ENCODE results near the gene RAB34. TPM values are rescaled to one million over a fixed set of nuclear protein-coding genes. Genes with fewer than 3 reads are reported as not detected.

The RAB34 gene
- total RNA-seq, 1 experiment from 2014 or later: 189 TPM

DNA sequence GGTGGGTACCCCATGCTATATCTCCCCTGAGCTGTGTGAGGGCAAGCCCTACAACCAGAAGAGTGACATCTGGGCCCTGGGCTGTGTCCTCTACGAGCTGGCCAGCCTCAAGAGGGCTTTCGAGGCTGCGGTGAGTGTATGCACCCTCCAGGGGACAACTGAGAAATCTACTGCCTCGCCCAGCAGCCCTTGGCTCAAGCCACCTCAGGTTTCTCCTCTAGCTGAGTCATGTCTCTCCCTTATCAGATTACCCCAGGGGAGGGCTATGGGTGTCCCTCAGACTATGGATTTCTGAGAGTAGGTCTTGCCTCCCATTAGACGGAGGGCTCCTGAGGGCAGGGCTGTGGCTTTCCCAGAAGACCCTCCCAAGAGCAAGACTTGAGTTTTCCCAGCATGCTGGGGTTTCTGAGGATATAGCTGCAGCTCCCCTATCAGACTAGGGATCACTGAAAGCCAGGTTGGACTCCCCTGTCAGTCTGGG is 17.6 kb upstream of the RAB34 start:
- no CpG with 5 or more reads among the region's 5 CpGs for WGBS (ENCODE audit: extremely low coverage, insufficient read length, low lambda C conversion rate)
- no peaks in the 10 kb centered on the region for H3K79me2 ChIP-seq (ENCODE audit: insufficient read depth, low read length)
- H3K79me1 ChIP-seq (ENCODE audit: insufficient read depth, low read depth, low read length, poor library complexity, severe bottlenecking): no peaks in the 10 kb centered on the region
- peaks cover 2% of the 10 kb centered on the region for H3K23me2 ChIP-seq (ENCODE audit: insufficient read length, low read depth, low read length, poor library complexity, severe bottlenecking)
- H3K56ac ChIP-seq (ENCODE audit: insufficient read length, low read depth, low read length): no peak overlapping the region
- no peak overlapping the region for H3K4me2 ChIP-seq (ENCODE audit: insufficient read depth, insufficient read length, low read length)
- Mint-ChIP-seq H3K36me3 (ENCODE audit: insufficient read depth in 1 of 3, low read depth in 3 of 3) (peaks cover 21 to 38% (median 22%) of the 10 kb centered on the region in 3 experiments; a peak in 6 of 7 replicates), H3K27me3 (ENCODE audit: low read depth) (no peaks in the 10 kb centered on the region), H3K9me3 (no peaks in the 10 kb centered on the region), H3K4me1 (no peaks in the 10 kb centered on the region), H3K27ac (no peak overlapping the region), H3K4me3 (no peak overlapping the region)
- H4K20me1 ChIP-seq (ENCODE audit: control insufficient read depth, insufficient read depth, insufficient read length): no peaks in the 10 kb centered on the region
- H3K27me3 ChIP-seq (ENCODE audit: insufficient read depth, low read length): no peaks in the 10 kb centered on the region
- no peak overlapping the region for H4K91ac ChIP-seq (ENCODE audit: insufficient read length, low read depth, low read length)
- no peak overlapping the region for H2AFZ ChIP-seq (ENCODE audit: low read length)
- TF ChIP-seq, protein P1, sequence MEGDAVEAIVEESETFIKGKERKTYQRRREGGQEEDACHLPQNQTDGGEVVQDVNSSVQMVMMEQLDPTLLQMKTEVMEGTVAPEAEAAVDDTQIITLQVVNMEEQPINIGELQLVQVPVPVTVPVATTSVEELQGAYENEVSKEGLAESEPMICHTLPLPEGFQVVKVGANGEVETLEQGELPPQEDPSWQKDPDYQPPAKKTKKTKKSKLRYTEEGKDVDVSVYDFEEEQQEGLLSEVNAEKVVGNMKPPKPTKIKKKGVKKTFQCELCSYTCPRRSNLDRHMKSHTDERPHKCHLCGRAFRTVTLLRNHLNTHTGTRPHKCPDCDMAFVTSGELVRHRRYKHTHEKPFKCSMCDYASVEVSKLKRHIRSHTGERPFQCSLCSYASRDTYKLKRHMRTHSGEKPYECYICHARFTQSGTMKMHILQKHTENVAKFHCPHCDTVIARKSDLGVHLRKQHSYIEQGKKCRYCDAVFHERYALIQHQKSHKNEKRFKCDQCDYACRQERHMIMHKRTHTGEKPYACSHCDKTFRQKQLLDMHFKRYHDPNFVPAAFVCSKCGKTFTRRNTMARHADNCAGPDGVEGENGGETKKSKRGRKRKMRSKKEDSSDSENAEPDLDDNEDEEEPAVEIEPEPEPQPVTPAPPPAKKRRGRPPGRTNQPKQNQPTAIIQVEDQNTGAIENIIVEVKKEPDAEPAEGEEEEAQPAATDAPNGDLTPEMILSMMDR (conservative IDR thresholded peaks at IDR 0.05): no peak
- H2BK12ac ChIP-seq (ENCODE audit: insufficient read length, low read depth, low read length): no peak overlapping the region
- H2BK5ac ChIP-seq (ENCODE audit: insufficient read length, low read length): no peak overlapping the region
- no peak overlapping the region for H3K9ac ChIP-seq (ENCODE audit: extremely low read depth, insufficient read length, low read length)
- H2BK20ac ChIP-seq (ENCODE audit: low read depth, low read length, poor library complexity, severe bottlenecking): no peak overlapping the region
- no peak overlapping the region for H4K5ac ChIP-seq (ENCODE audit: insufficient read length, low read depth, low read length)
- H3K4me1 ChIP-seq (ENCODE audit: insufficient read depth, low read length): no peaks in the 10 kb centered on the region
- no peak for DNase-seq
- no peak overlapping the region for H3K23ac ChIP-seq (ENCODE audit: insufficient read length, low read depth, low read length)
- no peak overlapping the region for H2AK5ac ChIP-seq (ENCODE audit: insufficient read length, low read length)
- no peak overlapping the region for H2BK120ac ChIP-seq (ENCODE audit: low read depth, low read length, poor library complexity, severe bottlenecking)
- H3K4ac ChIP-seq (ENCODE audit: low read depth, low read length): no peak overlapping the region
- H3K9me3 ChIP-seq (ENCODE audit: control insufficient read depth, low read depth, low read length): no peaks in the 10 kb centered on the region
- H3K18ac ChIP-seq (ENCODE audit: insufficient read length, low read depth, low read length): no peak overlapping the region
- no peak overlapping the region for H3K14ac ChIP-seq (ENCODE audit: insufficient read depth, low read length)
- H3T11ph ChIP-seq (ENCODE audit: low read length): no peak overlapping the region
- H2BK15ac ChIP-seq (ENCODE audit: low read depth, low read length): no peak overlapping the region
- H3K27ac ChIP-seq (ENCODE audit: insufficient read length, low read depth, low read length): no peak overlapping the region
- no peak overlapping the region for H4K8ac ChIP-seq (replicated peaks; ENCODE audit: insufficient read length, low read depth, low read length)

All from H9 (cell line).